ENCODE results near the gene ADCY9. TPM values are rescaled to one million over a fixed set of nuclear protein-coding genes. Genes with fewer than 3 reads are reported as not detected.

Gene ADCY9
- total RNA-seq, 4 donors from 2014 or later, result 13.1 to 25.1 (median 18.5) TPM

GRCh38 chr16:4010225-4011158 is 105.8 kb downstream of the ADCY9 start:
- DNase-seq (ENCODE audit: low spot score in 2 of 2), result no peak
- WGBS, 2 donors, result 83 to 84% methylated on average over 31 to 32 of the region's 32 CpGs
- H3K4me3 ChIP-seq (ENCODE audit: low read depth, poor library complexity, severe bottlenecking), result no peak overlapping the region
- TF ChIP-seq POLR2A (IDR thresholded peaks at IDR 0.05) (no peak), CTCF (IDR thresholded peaks at IDR 0.05) (no peak)
- intact Hi-C loops (cut with DNase I; ENCODE audit: low total_unique reads), result no loop called here

GRCh38 chr16:4009177-4009576 is 107.1 kb downstream of the ADCY9 start:
- no peak for TF ChIP-seq CTCF (IDR thresholded peaks at IDR 0.05)
- TF ChIP-seq POLR2A (IDR thresholded peaks at IDR 0.05), result no peak
- 94 to 97% methylated on average over 6 of the region's 6 CpGs for WGBS, 2 donors
- DNase-seq (ENCODE audit: low spot score in 2 of 2), result no peak
- no peak overlapping the region for H3K4me3 ChIP-seq (ENCODE audit: low read depth, poor library complexity, severe bottlenecking)
- intact Hi-C loops (cut with DNase I; ENCODE audit: low total_unique reads), result no loop called here

GRCh38 chr16:4008116-4008515 is 108.1 kb downstream of the ADCY9 start:
- no peak overlapping the region for H3K4me3 ChIP-seq (ENCODE audit: low read depth, poor library complexity, severe bottlenecking)
- intact Hi-C loops (cut with DNase I; ENCODE audit: low total_unique reads), result no loop called here
- TF ChIP-seq CTCF (IDR thresholded peaks at IDR 0.05), result no peak
- DNase-seq (ENCODE audit: low spot score in 2 of 2), result no peak
- 96% methylated on average over 5 of the region's 5 CpGs for WGBS, 2 donors

- intact Hi-C loops (cut with DNase I; ENCODE audit: low total_unique reads), result no loop called here
- H3K4me3 ChIP-seq (ENCODE audit: low read depth, poor library complexity, severe bottlenecking), result no peak overlapping the region
- no peak for DNase-seq (ENCODE audit: low spot score in 2 of 2)
- WGBS, 2 donors, result 91 to 95% methylated on average over 12 of the region's 12 CpGs
- no peak for TF ChIP-seq POLR2A (IDR thresholded peaks at IDR 0.05)
- no peak for TF ChIP-seq CTCF (IDR thresholded peaks at IDR 0.05)
These were observed 109.7 kb downstream of the ADCY9 start for GRCh38 chr16:4006397-4006999.

GRCh38 chr16:4005731-4006130 is 110.5 kb downstream of the ADCY9 start:
- H3K4me3 ChIP-seq (ENCODE audit: low read depth, poor library complexity, severe bottlenecking), result no peak overlapping the region
- no peak for DNase-seq (ENCODE audit: low spot score in 2 of 2)
- TF ChIP-seq POLR2A (IDR thresholded peaks at IDR 0.05), result no peak
- no peak for TF ChIP-seq CTCF (IDR thresholded peaks at IDR 0.05)
- WGBS, 2 donors, result 93 to 96% methylated on average over 12 to 13 of the region's 13 CpGs
- intact Hi-C loops (cut with DNase I; ENCODE audit: low total_unique reads), result no loop called here

All from lower leg skin (tissue), 4 donors.